Right lobe of liver (tissue), 4 donors: ENCODE measurements around the gene BDH1.

Experiments
- CTCF ChIP-seq, 4 donors: fragments of 200-600 bp in 3 of 4; fragments of 450-650 bp in 1 of 4; IDR thresholded peaks; one replicate each; pipeline versions ENCODE4 v1.5.1 to v1.8.0; 2016 to 2022; ENCODE audit warnings: antibody characterized with exemption in 4 of 4, mild to moderate bottlenecking in 2 of 4
- POLR2A ChIP-seq: fragments of 450-650 bp; IDR thresholded peaks from one replicate; pipeline ENCODE4 v1.6.1; 2017; ENCODE audit warnings: antibody characterized with exemption, mild to moderate bottlenecking
- donor health status: DM: no; HTN: no; CAD: no.
- donor health status: DM: no; HTN: no; CAD: no.
- donor health status: DM: no; HTN: yes; CAD: no.

- TF ChIP-seq CTCF (IDR thresholded peaks at IDR 0.05) (no peak), POLR2A (no peak)
Measured at GRCh38 chr3:197508461-197508860, 47.3 kb downstream of the BDH1 start.
